Mesenchymal stem cell (in vitro differentiated cells and primary cell): ENCODE measurements around the gene TAF3.

Experiments used
- DNase-seq: peaks from one replicate; pipeline ENCODE4 v3.0.0-alpha.2; 2013
- H2AFZ ChIP-seq: one replicate; pipeline ENCODE4 v1.6.1; 2013; ENCODE audit warnings: low read depth, mild to moderate bottlenecking, control low read depth, inconsistent platforms, low read length, moderate library complexity
- H2AK5ac ChIP-seq: 2 replicates; pipeline ENCODE4 v1.6.1; 2013; ENCODE audit warnings: low read length, moderate library complexity, mild to moderate bottlenecking, inconsistent platforms; ENCODE audit not compliant: severe bottlenecking
- H2BK120ac ChIP-seq: one replicate; pipeline ENCODE4 v1.6.1; 2013; ENCODE audit warnings: low read depth, mild to moderate bottlenecking, inconsistent platforms, low read length, moderate library complexity
- H2BK12ac ChIP-seq, 2 experiments: one replicate each; pipeline ENCODE4 v1.6.1; 2013; ENCODE audit warnings: inconsistent platforms in 2 of 2, low read length in 2 of 2, mild to moderate bottlenecking in 2 of 2, moderate library complexity in 2 of 2, control low read depth in 1 of 2
- H2BK15ac ChIP-seq: one replicate; pipeline ENCODE4 v1.6.1; 2013; ENCODE audit warnings: mild to moderate bottlenecking, low read depth, inconsistent platforms; ENCODE audit not compliant: poor library complexity, severe bottlenecking
- H2BK5ac ChIP-seq: 2 replicates; pipeline ENCODE4 v1.6.1; 2013; ENCODE audit warnings: low read depth, mild to moderate bottlenecking, low read length, control low read depth, inconsistent platforms; ENCODE audit not compliant: poor library complexity, severe bottlenecking
- H3K14ac ChIP-seq, 2 experiments: one replicate each; pipeline ENCODE4 v1.6.1; 2013; ENCODE audit warnings: inconsistent platforms in 2 of 2, low read length in 2 of 2, control low read depth in 1 of 2, mild to moderate bottlenecking in 1 of 2, moderate library complexity in 1 of 2
- H3K18ac ChIP-seq, 2 experiments: one replicate each; pipeline ENCODE4 v1.6.1; 2013; ENCODE audit warnings: inconsistent platforms in 2 of 2, low read length in 2 of 2, control low read depth in 1 of 2, low read depth in 1 of 2, mild to moderate bottlenecking in 1 of 2
- H3K23ac ChIP-seq, 2 experiments: one replicate each; pipeline ENCODE4 v1.6.1; 2013; ENCODE audit warnings: inconsistent platforms in 2 of 2, low read length in 2 of 2, mild to moderate bottlenecking in 2 of 2, moderate library complexity in 2 of 2, control low read depth in 1 of 2
- H3K27ac ChIP-seq: 2 replicates; pipeline ENCODE4 v1.5.1; 2013; ENCODE audit warnings: mild to moderate bottlenecking, moderate library complexity, low read length, control low read depth, inconsistent platforms; ENCODE audit not compliant: poor library complexity, severe bottlenecking
- H3K27me3 ChIP-seq, 2 experiments: 2 replicates each; pipeline versions ENCODE4 v1.6.1 to v1.7.0; 2013; ENCODE audit warnings: low read length in 2 of 2, mild to moderate bottlenecking in 2 of 2, moderate library complexity in 2 of 2, control low read depth in 1 of 2, inconsistent platforms in 1 of 2; ENCODE audit not compliant: control insufficient read depth in 1 of 2, insufficient read depth in 1 of 2
- H3K36me3 ChIP-seq, 2 experiments: 2 replicates each; pipeline versions ENCODE4 v1.6.1 to v1.7.0; 2013; ENCODE audit warnings: low read length in 2 of 2, control low read depth in 1 of 2, inconsistent platforms in 1 of 2, low read depth in 1 of 2, mild to moderate bottlenecking in 1 of 2; ENCODE audit not compliant: insufficient read depth in 2 of 2, control insufficient read depth in 1 of 2
- H3K4ac ChIP-seq, 2 experiments: one replicate each; pipeline ENCODE4 v1.6.1; 2013; ENCODE audit warnings: inconsistent platforms in 2 of 2, low read length in 2 of 2, mild to moderate bottlenecking in 2 of 2, moderate library complexity in 2 of 2, control low read depth in 1 of 2, low read depth in 1 of 2
- H3K4me1 ChIP-seq: 2 replicates; pipeline ENCODE4 v1.6.1; 2013; ENCODE audit warnings: low read depth, low read length, control low read depth; ENCODE audit not compliant: control insufficient read depth, insufficient read depth
- H3K4me2 ChIP-seq: 2 replicates; pipeline ENCODE4 v1.6.1; 2013; ENCODE audit warnings: low read length, mild to moderate bottlenecking, inconsistent platforms; ENCODE audit not compliant: poor library complexity, severe bottlenecking
- H3K4me3 ChIP-seq, 2 experiments: 2 replicates each; pipeline versions ENCODE4 v1.5.1 to v1.7.0; 2013; ENCODE audit warnings: low read length in 2 of 2, mild to moderate bottlenecking in 2 of 2, control low read depth in 1 of 2, low read depth in 1 of 2; ENCODE audit not compliant: insufficient read depth in 1 of 2
- H3K79me1 ChIP-seq: replicated peaks from 2 replicates; pipeline ENCODE4 v1.6.1; 2013; ENCODE audit warnings: mild to moderate bottlenecking, control low read depth, low read length, inconsistent platforms; ENCODE audit not compliant: poor library complexity, severe bottlenecking
- H3K9ac ChIP-seq: 2 replicates; pipeline ENCODE4 v1.7.0; 2013; ENCODE audit warnings: mild to moderate bottlenecking, low read length, moderate library complexity
- H3K9me3 ChIP-seq: 2 replicates; pipeline ENCODE4 v1.7.0; 2013; ENCODE audit warnings: mild to moderate bottlenecking, low read length; ENCODE audit not compliant: control insufficient read depth
- H4K8ac ChIP-seq: one replicate; pipeline ENCODE4 v1.6.1; 2013; ENCODE audit warnings: inconsistent platforms, mild to moderate bottlenecking, low read length, moderate library complexity
- H4K91ac ChIP-seq: one replicate; pipeline ENCODE4 v1.6.1; 2013; ENCODE audit warnings: mild to moderate bottlenecking, low read length, inconsistent platforms
- whole genome bisulfite sequencing: methylation state at CpG from one replicate; pipeline ENCODE4 v1.1.7; 2013; ENCODE audit warnings: mixed read lengths; 5-methylcytosine and 5-hydroxymethylcytosine counted together

The TAF3 gene

DNA sequence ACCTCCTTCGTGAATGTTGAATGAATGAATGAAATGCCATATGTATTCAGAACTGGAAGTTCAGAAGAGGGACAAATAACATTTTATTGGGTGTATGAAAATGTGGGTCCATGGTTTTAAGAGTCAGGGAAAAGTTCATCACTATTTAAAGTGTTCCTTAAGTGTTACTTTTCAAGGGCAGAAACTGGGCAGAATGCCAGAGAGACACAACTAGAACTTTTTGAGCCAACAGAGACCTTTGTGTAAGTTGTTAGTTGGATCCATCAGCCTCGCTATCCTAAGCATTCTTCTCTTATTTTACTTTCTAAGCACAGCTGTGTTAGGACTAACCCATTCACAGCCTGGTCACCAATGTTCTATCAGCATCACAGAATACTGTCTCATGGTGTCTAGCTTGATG lies 13.6 kb upstream of the TAF3 start:
- DNase-seq, result no peak
- Histone ChIP-seq H2BK5ac (no peak overlapping the region), H3K27ac (no peak overlapping the region), H3K4me1 (no peaks in the 10 kb centered on the region), H4K8ac (no peak overlapping the region), H3K9me3 (no peaks in the 10 kb centered on the region), H3K14ac (no peak overlapping the region), H2AFZ (no peak overlapping the region), H2BK120ac (no peak overlapping the region), H3K4ac (no peak overlapping the region), H3K36me3 (peaks cover 26 to 91% of the 10 kb centered on the region in 2 experiments), H3K27me3 (no peaks in the 10 kb centered on the region), H3K4me2 (no peak overlapping the region), H2BK12ac (no peak overlapping the region), H3K23ac (no peak overlapping the region), H3K9ac (no peak overlapping the region), H2AK5ac (no peak overlapping the region), H3K79me1 (peaks cover 16% of the 10 kb centered on the region), H4K91ac (no peak overlapping the region), H2BK15ac (no peak overlapping the region), H3K4me3 (no peak overlapping the region), H3K18ac (no peak overlapping the region)
- 56% methylated on average over 2 of the region's 2 CpGs for WGBS

DNA sequence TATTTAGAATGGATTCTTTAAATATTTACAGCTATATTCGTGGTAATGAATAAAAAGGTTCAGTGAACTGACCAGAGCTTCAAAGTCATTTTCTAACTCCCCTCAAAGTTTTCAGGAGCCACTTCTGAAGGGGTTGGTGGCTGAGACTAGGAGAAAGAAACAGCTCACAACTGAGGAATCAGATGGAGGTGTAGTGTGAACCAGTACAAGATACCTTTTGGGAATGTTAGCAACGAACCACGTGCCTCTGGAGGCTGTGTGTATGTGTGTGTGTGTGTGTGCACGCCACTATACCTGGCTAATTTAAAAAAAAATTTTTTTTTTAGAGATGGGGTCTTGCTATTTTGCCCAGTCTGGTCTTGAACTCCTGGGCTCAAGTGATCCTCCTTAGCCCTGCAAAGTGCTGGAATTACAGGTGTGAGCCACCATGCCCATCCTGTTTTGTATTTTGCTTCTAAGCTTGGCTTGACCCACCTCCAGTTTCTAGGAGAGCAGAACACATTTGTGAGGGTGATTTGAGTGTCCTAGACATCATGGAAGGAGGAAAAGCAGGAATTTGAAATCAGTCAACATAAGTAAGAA lies 9.5 kb upstream of the TAF3 start:
- H2BK12ac ChIP-seq, result no peak overlapping the region
- H2AFZ ChIP-seq, result no peak overlapping the region
- no peak overlapping the region for H3K23ac ChIP-seq
- peaks cover 1% of the 10 kb centered on the region for H3K4me1 ChIP-seq
- no peak overlapping the region for H3K14ac ChIP-seq
- no peak overlapping the region for H4K91ac ChIP-seq
- no peak overlapping the region for H2BK5ac ChIP-seq
- H3K4me3 ChIP-seq, result no peak overlapping the region
- no peak overlapping the region for H3K27ac ChIP-seq
- no peak overlapping the region for H2AK5ac ChIP-seq
- no peak overlapping the region for H3K4ac ChIP-seq
- peaks cover 11% of the 10 kb centered on the region for H3K79me1 ChIP-seq
- no peaks in the 10 kb centered on the region for H3K9me3 ChIP-seq
- H2BK15ac ChIP-seq, result no peak overlapping the region
- 99% methylated on average over 3 of the region's 4 CpGs for WGBS
- H3K4me2 ChIP-seq, result no peak overlapping the region
- H2BK120ac ChIP-seq, result no peak overlapping the region
- no peak for DNase-seq
- H4K8ac ChIP-seq, result no peak overlapping the region
- no peak overlapping the region for H3K18ac ChIP-seq
- no peak overlapping the region for H3K9ac ChIP-seq
- peaks cover 14 to 54% of the 10 kb centered on the region in 2 experiments for H3K36me3 ChIP-seq
- H3K27me3 ChIP-seq, result no peaks in the 10 kb centered on the region

DNA sequence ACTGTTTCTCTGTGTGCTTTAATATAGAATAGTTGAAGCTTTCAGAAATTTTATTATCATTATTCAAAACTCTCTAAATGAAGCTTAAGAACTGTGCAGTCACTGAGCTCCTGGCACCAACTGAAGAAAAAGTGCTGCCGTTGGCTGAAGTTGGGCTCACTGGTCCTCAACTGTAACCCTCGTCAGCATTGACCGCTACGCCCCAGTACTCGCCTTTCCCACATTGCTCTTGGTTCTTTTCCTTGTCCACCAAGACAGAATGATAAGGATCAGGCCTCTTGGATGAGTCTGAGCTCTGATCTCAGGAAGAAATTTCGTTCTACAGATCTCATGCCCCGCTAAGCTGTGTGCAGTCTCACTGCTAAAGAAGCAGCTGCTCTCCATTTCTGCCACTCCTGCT lies 7.9 kb upstream of the TAF3 start:
- Histone ChIP-seq H3K9ac (no peak overlapping the region), H3K4ac (no peak overlapping the region), H3K36me3 (peaks cover 9 to 38% of the 10 kb centered on the region in 2 experiments), H3K79me1 (peaks cover 2% of the 10 kb centered on the region), H3K4me1 (peaks cover 1% of the 10 kb centered on the region), H2AK5ac (no peak overlapping the region), H3K27me3 (peaks cover 6 to 11% of the 10 kb centered on the region in 2 experiments), H3K4me2 (no peak overlapping the region), H3K23ac (no peak overlapping the region), H2BK120ac (no peak overlapping the region), H2BK12ac (no peak overlapping the region), H2BK5ac (no peak overlapping the region), H2BK15ac (no peak overlapping the region), H3K4me3 (no peak overlapping the region), H2AFZ (no peak overlapping the region), H3K9me3 (no peaks in the 10 kb centered on the region), H4K8ac (no peak overlapping the region), H4K91ac (no peak overlapping the region), H3K14ac (no peak overlapping the region), H3K18ac (no peak overlapping the region), H3K27ac (no peak overlapping the region)
- DNase-seq, result no peak
- 86% methylated on average over 7 of the region's 7 CpGs for WGBS

DNA sequence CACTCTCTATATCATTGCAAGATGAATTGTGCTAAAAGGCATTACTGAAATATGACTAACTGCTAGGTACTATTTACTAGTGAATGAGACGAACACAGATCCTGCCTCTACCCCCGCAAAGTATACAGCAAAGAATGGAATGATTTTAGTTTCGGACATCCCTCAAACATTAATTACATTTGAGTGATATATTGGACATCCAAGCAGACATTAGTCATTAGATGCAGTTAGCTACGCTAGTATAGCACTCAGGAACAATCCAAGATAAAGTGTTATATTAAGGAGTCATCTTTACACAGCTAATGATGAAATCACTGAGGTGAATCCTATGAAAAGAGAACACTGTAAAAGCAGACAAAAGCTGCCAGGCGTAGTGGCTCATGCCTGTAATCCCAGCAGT lies 7.3 kb upstream of the TAF3 start:
- no peak for DNase-seq
- Histone ChIP-seq H3K79me1 (no peaks in the 10 kb centered on the region), H3K27ac (no peak overlapping the region), H3K4me3 (no peak overlapping the region), H3K14ac (no peak overlapping the region), H3K4me1 (peaks cover 1% of the 10 kb centered on the region), H3K27me3 (peaks cover 11 to 14% of the 10 kb centered on the region in 2 experiments), H2BK12ac (no peak overlapping the region), H3K9me3 (no peaks in the 10 kb centered on the region), H3K36me3 (peaks cover 9 to 34% of the 10 kb centered on the region in 2 experiments), H3K18ac (no peak overlapping the region), H3K4ac (no peak overlapping the region), H2BK15ac (no peak overlapping the region), H3K23ac (no peak overlapping the region), H2BK120ac (no peak overlapping the region), H2AFZ (no peak overlapping the region), H2AK5ac (no peak overlapping the region), H3K9ac (no peak overlapping the region), H3K4me2 (no peak overlapping the region), H4K91ac (no peak overlapping the region), H2BK5ac (no peak overlapping the region), H4K8ac (no peak overlapping the region)
- 88% methylated on average over 3 of the region's 5 CpGs for WGBS
